Mesodermal cell (in vitro differentiated cells): Measurements from ENCODE around the gene RAD51AP2.

Experiments
- H3K27ac ChIP-seq: 2 replicates; pipeline ENCODE4 v1.7.0; 2013; ENCODE audit warnings: mild to moderate bottlenecking, low read depth, low read length, moderate library complexity; ENCODE audit not compliant: severe bottlenecking
- H3K36me3 ChIP-seq: 2 replicates; pipeline ENCODE4 v1.7.1; 2013; ENCODE audit warnings: mild to moderate bottlenecking, low read length, moderate library complexity; ENCODE audit not compliant: control insufficient read depth, insufficient read depth
- H3K4me1 ChIP-seq: one replicate; pipeline ENCODE4 v1.7.1; 2013; ENCODE audit warnings: mild to moderate bottlenecking, low read length; ENCODE audit not compliant: insufficient read depth, control insufficient read depth, poor library complexity, severe bottlenecking
- H3K4me3 ChIP-seq: 2 replicates; pipeline ENCODE4 v1.7.0; 2013; ENCODE audit warnings: low read length, control low read depth, mild to moderate bottlenecking; ENCODE audit not compliant: insufficient read depth, poor library complexity, severe bottlenecking; ENCODE audit errors: extremely low read depth
- H3K9me3 ChIP-seq: 2 replicates; pipeline ENCODE4 v1.7.1; 2013; ENCODE audit warnings: mild to moderate bottlenecking, low read length, moderate library complexity; ENCODE audit not compliant: control insufficient read depth
- WGBS, 2 experiments: methylation state at CpG; one replicate each; pipeline ENCODE4 v1.1.5; 2013; ENCODE audit warnings: missing lambda C conversion rate in 2 of 2; ENCODE audit not compliant: insufficient coverage in 2 of 2; 5-methylcytosine and 5-hydroxymethylcytosine counted together

RAD51AP2 gene

GRCh38 chr2:17544256-17544655 is 26.0 kb upstream of the RAD51AP2 start:
- H3K27ac ChIP-seq: no peak overlapping the region
- H3K9me3 ChIP-seq: no peaks in the 10 kb centered on the region
- H3K36me3 ChIP-seq: no peaks in the 10 kb centered on the region
- H3K4me3 ChIP-seq: no peak overlapping the region
- WGBS, 2 experiments: 20 to 50% methylated on average over 1 to 2 of the region's 3 CpGs
- H3K4me1 ChIP-seq: peaks cover 22% of the 10 kb centered on the region

- Histone ChIP-seq H3K36me3 (no peaks in the 10 kb centered on the region), H3K9me3 (no peaks in the 10 kb centered on the region), H3K4me3 (no peak overlapping the region), H3K27ac (no peak overlapping the region), H3K4me1 (peaks cover 22% of the 10 kb centered on the region)
Measured at GRCh38 chr2:17543848-17544247, 25.6 kb upstream of the RAD51AP2 start.

- no peaks in the 10 kb centered on the region for H3K9me3 ChIP-seq
- WGBS, 2 experiments: 22 to 26% methylated on average over 3 to 5 of the region's 6 CpGs
- no peak overlapping the region for H3K27ac ChIP-seq
- no peaks in the 10 kb centered on the region for H3K36me3 ChIP-seq
- no peak overlapping the region for H3K4me3 ChIP-seq
- H3K4me1 ChIP-seq: peaks cover 22% of the 10 kb centered on the region
Measured at GRCh38 chr2:17543131-17543660, 25.0 kb upstream of the RAD51AP2 start.

- H3K27ac ChIP-seq: no peak overlapping the region
- H3K9me3 ChIP-seq: no peaks in the 10 kb centered on the region
- 100% methylated on average over 1 of the region's 2 CpGs; no CpG with 5 or more reads in 1 of the 2 experiments for WGBS, 2 experiments
- no peaks in the 10 kb centered on the region for H3K36me3 ChIP-seq
- no peak overlapping the region for H3K4me3 ChIP-seq
- H3K4me1 ChIP-seq: peaks cover 22% of the 10 kb centered on the region
Measured at GRCh38 chr2:17542471-17542870, 24.2 kb upstream of the RAD51AP2 start.

- no peaks in the 10 kb centered on the region for H3K36me3 ChIP-seq
- H3K4me3 ChIP-seq: peak overlapping the region; percentile 46
- no peak overlapping the region for H3K27ac ChIP-seq
- no peaks in the 10 kb centered on the region for H3K9me3 ChIP-seq
- H3K4me1 ChIP-seq: peaks cover 22% of the 10 kb centered on the region
- 4 to 7% methylated on average over 9 to 12 of the region's 12 CpGs for WGBS, 2 experiments
Measured at GRCh38 chr2:17541531-17541950, 23.3 kb upstream of the RAD51AP2 start.

GRCh38 chr2:17540813-17541530 is 22.7 kb upstream of the RAD51AP2 start:
- no peaks in the 10 kb centered on the region for H3K36me3 ChIP-seq
- 0 to 1% methylated on average over 10 to 15 of the region's 21 CpGs for WGBS, 2 experiments
- H3K4me3 ChIP-seq: peak overlapping the region; percentile 46
- H3K4me1 ChIP-seq: peaks cover 22% of the 10 kb centered on the region
- H3K27ac ChIP-seq: no peak overlapping the region
- H3K9me3 ChIP-seq: no peaks in the 10 kb centered on the region

GRCh38 chr2:17540093-17540812 is 22.0 kb upstream of the RAD51AP2 start, which contains the start of gene VSNL1:
Gene VSNL1, plus strand, starts transcription at chr2:17540696. Its CDS starts 51,379 bp downstream, at chr2:17592075.
- peaks cover 22% of the 10 kb centered on the region for H3K4me1 ChIP-seq
- peak within 1 kb of the TSS; percentile 55 for H3K27ac ChIP-seq
- H3K9me3 ChIP-seq: no peaks in the 10 kb centered on the region
- peak within 1 kb of the TSS; percentile 46 for H3K4me3 ChIP-seq
- H3K36me3 ChIP-seq: no peaks in the 10 kb centered on the region
- 2% methylated on average over 17 to 36 of the region's 43 CpGs for WGBS, 2 experiments

GRCh38 chr2:17539611-17540092 is 21.4 kb upstream of the RAD51AP2 start:
- Histone ChIP-seq H3K4me3 (peak overlapping the region; percentile 46), H3K4me1 (peaks cover 22% of the 10 kb centered on the region), H3K27ac (peak overlapping the region; percentile 55), H3K9me3 (no peaks in the 10 kb centered on the region), H3K36me3 (no peaks in the 10 kb centered on the region)
- WGBS, 2 experiments: 0 to 4% methylated on average over 4 to 6 of the region's 13 CpGs

- 0 to 1% methylated on average over 43 to 44 of the region's 52 CpGs for WGBS, 2 experiments
- Histone ChIP-seq H3K4me1 (peaks cover 18% of the 10 kb centered on the region), H3K4me3 (peak overlapping the region; percentile 46), H3K36me3 (no peaks in the 10 kb centered on the region), H3K27ac (no peak overlapping the region), H3K9me3 (no peaks in the 10 kb centered on the region)
Measured at GRCh38 chr2:17538844-17539554, 20.8 kb upstream of the RAD51AP2 start.

GRCh38 chr2:17538022-17538843 is 20.0 kb upstream of the RAD51AP2 start:
- peak overlapping the region; percentile 46 for H3K4me3 ChIP-seq
- H3K27ac ChIP-seq: no peak overlapping the region
- peaks cover 13% of the 10 kb centered on the region for H3K4me1 ChIP-seq
- H3K9me3 ChIP-seq: no peaks in the 10 kb centered on the region
- H3K36me3 ChIP-seq: no peaks in the 10 kb centered on the region
- 0 to 4% methylated on average over 13 to 19 of the region's 30 CpGs for WGBS, 2 experiments
